ENCODE data around the gene COPE. TPM values are rescaled to one million over a fixed set of nuclear protein-coding genes. Genes with fewer than 3 reads are reported as not detected.

COPE gene
- total and polyA plus RNA-seq, 2 of the 4 experiments (the other 2 are of a cell fraction), result 347 to 461 TPM

DNA sequence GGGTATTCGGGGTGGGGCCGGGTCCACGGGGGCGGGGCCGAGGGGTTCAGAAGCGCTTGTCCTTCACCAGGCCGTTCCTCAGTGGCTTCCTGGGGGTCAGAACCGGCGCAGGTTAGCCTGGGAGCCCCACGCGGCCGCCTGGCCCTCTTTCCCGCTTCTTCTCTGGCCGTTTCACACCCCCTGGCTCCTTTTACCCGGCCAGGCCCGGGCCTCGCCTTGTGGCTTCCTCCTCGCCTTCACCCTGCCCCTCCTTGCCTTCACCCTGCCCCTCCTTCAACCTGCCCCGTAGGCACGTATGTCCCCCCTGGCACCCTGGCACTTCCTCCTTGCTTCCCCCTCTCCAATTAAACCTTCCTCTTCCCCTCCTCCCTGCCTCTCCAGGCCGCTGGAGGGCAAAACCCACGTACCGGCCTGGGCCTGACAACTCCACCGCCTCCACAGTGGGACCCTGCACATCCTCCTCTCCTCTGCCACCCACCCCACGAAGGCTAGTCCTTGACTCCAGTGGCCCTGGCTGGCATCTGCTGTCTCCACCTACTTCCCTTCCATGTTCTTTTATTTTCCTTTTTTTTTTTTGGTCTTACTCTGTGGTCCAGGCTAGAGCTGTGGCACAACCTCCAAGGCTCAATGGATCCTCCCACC lies 48.5 kb downstream of the COPE start:
- CTCF ChIA-PET, result no interaction called here

More for the DNA sequence above, 48.5 kb downstream of the COPE start:
- no peak overlapping the region for H4K91ac ChIP-seq (ENCODE audit: insufficient read depth, low read depth, low read length)
- no peak overlapping the region for H3K23ac ChIP-seq (ENCODE audit: low read depth, low read length)
- H4K5ac ChIP-seq (ENCODE audit: low read depth, low read length), result no peak overlapping the region
- H3K4me2 ChIP-seq (ENCODE audit: low read depth, low read length), result no peak overlapping the region
- H3K4me3 ChIP-seq (ENCODE audit: insufficient read depth, low read depth, low read length), result no peak overlapping the region
- H2BK120ac ChIP-seq (ENCODE audit: low read depth, low read length), result no peak overlapping the region
- no peak overlapping the region for H3K14ac ChIP-seq (replicated peaks; ENCODE audit: low read depth, low read length)
- peaks cover 2 to 6% of the 10 kb centered on the region in 2 experiments; a peak in 1 of 4 replicates for H3K79me1 ChIP-seq (ENCODE audit: low read depth in 1 of 2, low read length in 2 of 2)
- H2BK15ac ChIP-seq (ENCODE audit: low read depth, low read length), result no peak overlapping the region
- no peaks in the 10 kb centered on the region for H3K9me1 ChIP-seq (ENCODE audit: insufficient read depth, low read length)
- 53% methylated on average over 20 of the region's 25 CpGs; no CpG with 5 or more reads in 1 of the 2 experiments for WGBS, 2 experiments (ENCODE audit: extremely low coverage in 2 of 2, insufficient read length in 1 of 2)
- no peak overlapping the region for H3K4ac ChIP-seq (ENCODE audit: low read depth, low read length)
- H2BK5ac ChIP-seq (ENCODE audit: low read depth, low read length, poor library complexity, severe bottlenecking), result no peak overlapping the region
- H3K56ac ChIP-seq (ENCODE audit: extremely low read depth, insufficient read depth, low read length), result no peak overlapping the region
- no peak overlapping the region for H2BK20ac ChIP-seq (ENCODE audit: low read depth, low read length)
- TF ChIP-seq BHLHE40 (IDR thresholded peaks at IDR 0.05; ENCODE audit: low read depth, low read length), result no peak
- TF ChIP-seq, protein P1, sequence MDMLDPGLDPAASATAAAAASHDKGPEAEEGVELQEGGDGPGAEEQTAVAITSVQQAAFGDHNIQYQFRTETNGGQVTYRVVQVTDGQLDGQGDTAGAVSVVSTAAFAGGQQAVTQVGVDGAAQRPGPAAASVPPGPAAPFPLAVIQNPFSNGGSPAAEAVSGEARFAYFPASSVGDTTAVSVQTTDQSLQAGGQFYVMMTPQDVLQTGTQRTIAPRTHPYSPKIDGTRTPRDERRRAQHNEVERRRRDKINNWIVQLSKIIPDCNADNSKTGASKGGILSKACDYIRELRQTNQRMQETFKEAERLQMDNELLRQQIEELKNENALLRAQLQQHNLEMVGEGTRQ (IDR thresholded peaks at IDR 0.05; ENCODE audit: low read depth, low read length), result no peak
- TF ChIP-seq, protein P2, sequence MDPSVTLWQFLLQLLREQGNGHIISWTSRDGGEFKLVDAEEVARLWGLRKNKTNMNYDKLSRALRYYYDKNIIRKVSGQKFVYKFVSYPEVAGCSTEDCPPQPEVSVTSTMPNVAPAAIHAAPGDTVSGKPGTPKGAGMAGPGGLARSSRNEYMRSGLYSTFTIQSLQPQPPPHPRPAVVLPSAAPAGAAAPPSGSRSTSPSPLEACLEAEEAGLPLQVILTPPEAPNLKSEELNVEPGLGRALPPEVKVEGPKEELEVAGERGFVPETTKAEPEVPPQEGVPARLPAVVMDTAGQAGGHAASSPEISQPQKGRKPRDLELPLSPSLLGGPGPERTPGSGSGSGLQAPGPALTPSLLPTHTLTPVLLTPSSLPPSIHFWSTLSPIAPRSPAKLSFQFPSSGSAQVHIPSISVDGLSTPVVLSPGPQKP (IDR thresholded peaks at IDR 0.05; ENCODE audit: borderline replicate concordance, low read depth, low read length), result no peak
- no peak for TF ChIP-seq SMC3 (IDR thresholded peaks at IDR 0.05; ENCODE audit: low read depth, low read length)
- TF ChIP-seq MAZ (IDR thresholded peaks at IDR 0.05; ENCODE audit: borderline replicate concordance, low read depth, low read length), result no peak
- no peak for TF ChIP-seq NFE2L2 (IDR thresholded peaks at IDR 0.05; ENCODE audit: low read depth, low read length)
- TF ChIP-seq RAD21 (IDR thresholded peaks at IDR 0.05; ENCODE audit: low read length), result no peak
- no peak for TF ChIP-seq CEBPB (IDR thresholded peaks at IDR 0.05; ENCODE audit: low read depth, low read length)
- TF ChIP-seq RCOR1 (IDR thresholded peaks at IDR 0.05; ENCODE audit: insufficient replicate concordance, low read length), result no peak
- no peak for TF ChIP-seq POLR2A (IDR thresholded peaks at IDR 0.05; ENCODE audit: low read depth, low read length)
- no peak for TF ChIP-seq FOS (IDR thresholded peaks at IDR 0.05; ENCODE audit: low read depth, low read length)
- no peak for TF ChIP-seq RFX5 (IDR thresholded peaks at IDR 0.05; ENCODE audit: low read depth, low read length)
- no peak for TF ChIP-seq MXI1 (IDR thresholded peaks at IDR 0.05; ENCODE audit: borderline replicate concordance, low read depth, low read length)
- no peak for TF ChIP-seq CHD1 (IDR thresholded peaks at IDR 0.05; ENCODE audit: low read depth, low read length)
- TF ChIP-seq MAFK (IDR thresholded peaks at IDR 0.05; ENCODE audit: low read depth, low read length), result no peak
- dilution Hi-C loops (cut with HindIII; ENCODE audit: low sequenced_read_pairs, unreplicated experiment) (no loop called here), in situ Hi-C loops (cut with MboI; ENCODE audit: low sequenced_read_pairs) (no loop called here), intact Hi-C loops (cut with micrococcal nuclease) (no loop called here)
- H2AK5ac ChIP-seq (ENCODE audit: low read depth, low read length), result no peak overlapping the region
- POLR2A ChIA-PET (ENCODE audit: unreplicated experiment), result no interaction called here
- H2AK9ac ChIP-seq (replicated peaks; ENCODE audit: low read depth, low read length, poor library complexity), result peak overlapping the region; percentile 55
- no peak for DNase-seq
- H3K9ac ChIP-seq (ENCODE audit: low read depth, low read length), result no peak overlapping the region
- H2AFZ ChIP-seq (replicated peaks; ENCODE audit: low read length, poor library complexity), result no peak overlapping the region
- H3K18ac ChIP-seq (ENCODE audit: low read depth, low read length), result no peak overlapping the region
- no peak overlapping the region for H4K8ac ChIP-seq (ENCODE audit: low read depth in 2 of 2, low read length in 2 of 2)
- peaks cover 8% of the 10 kb centered on the region for H4K20me1 ChIP-seq (ENCODE audit: insufficient read depth, low read length)
- no peak overlapping the region for H3K27ac ChIP-seq (ENCODE audit: insufficient read depth, low read length)
- H3K27me3 ChIP-seq (ENCODE audit: control insufficient read depth, insufficient read depth, low read length), result no peaks in the 10 kb centered on the region
- H3K36me3 ChIP-seq (ENCODE audit: control insufficient read depth, insufficient read depth, low read length), result peaks cover 24% of the 10 kb centered on the region; the same call in 1 of the 2 replicates
- no peak for ATAC-seq (ENCODE audit: low read depth)
- no peaks in the 10 kb centered on the region for H3K4me1 ChIP-seq (ENCODE audit: control insufficient read depth, insufficient read depth, low read length)
- no peaks in the 10 kb centered on the region for H3K9me3 ChIP-seq (ENCODE audit: control insufficient read depth, insufficient read depth, low read length)
- no TSS peak for BruUV-seq (replicated peaks)
